ENCODE results near the gene KRTAP15-1. TPM values are rescaled to one million over a fixed set of nuclear protein-coding genes. Genes with fewer than 3 reads are reported as not detected.
A peak's percentile ranks its signal among the peaks of the same experiment; 100 is the strongest.

Gene KRTAP15-1, protein sequence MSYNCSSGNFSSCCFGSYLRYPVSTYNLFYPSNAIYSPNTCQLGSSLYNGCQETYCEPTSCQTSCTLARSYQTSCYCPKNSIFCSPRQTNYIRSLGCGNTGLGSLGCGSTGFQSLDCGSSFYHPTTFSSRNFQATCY
- not detected for polyA plus RNA-seq (2013, experiment 1 of 4)
- polyA plus RNA-seq (2013, experiment 2 of 4) = not detected
- polyA plus RNA-seq (2013, experiment 3 of 4) = not detected
- not detected for polyA plus RNA-seq (2013, experiment 4 of 4)

DNA sequence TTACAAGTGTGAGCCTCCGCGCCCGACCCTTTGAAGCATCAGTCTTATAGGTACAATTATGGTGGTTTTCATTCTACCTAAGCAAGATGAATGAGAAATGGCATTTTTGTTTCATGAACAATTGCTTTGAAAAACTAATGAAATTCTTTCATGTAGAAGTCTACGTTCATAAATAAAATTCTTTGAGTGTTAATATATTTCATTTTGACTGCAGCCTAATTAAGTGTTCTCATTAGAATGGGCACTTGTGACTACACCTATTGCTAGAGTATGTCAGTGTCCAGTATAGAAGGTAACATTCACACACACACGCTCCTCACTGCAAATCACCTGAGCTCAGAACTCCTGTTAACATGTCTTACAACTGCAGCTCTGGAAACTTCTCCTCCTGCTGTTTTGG lies at the start of gene KRTAP15-1:
Gene KRTAP15-1 (plus strand): TSS at position 301 of the 400 bp plus-strand sequence. CDS start 53 bp downstream, at position 354.
- 91 to 95% methylated on average over 5 of the region's 5 CpGs for WGBS, 2 experiments
- no peaks in the 10 kb centered on the region for H3K36me3 ChIP-seq (ENCODE audit: control insufficient read depth, insufficient read depth, low read length)
- H3K27ac ChIP-seq (ENCODE audit: insufficient read depth, low read depth, low read length, poor library complexity, severe bottlenecking) = no peak within 1 kb of the TSS
- no peaks in the 10 kb centered on the region for H3K4me1 ChIP-seq (ENCODE audit: control insufficient read depth, insufficient read depth, low read length)
- no peak within 1 kb of the TSS for H3K4me3 ChIP-seq (ENCODE audit: insufficient read depth, low read depth, low read length)
- no peaks in the 10 kb centered on the region for H3K9me3 ChIP-seq (ENCODE audit: control insufficient read depth, low read length)
- no peaks in the 10 kb centered on the region for H3K27me3 ChIP-seq (ENCODE audit: control insufficient read depth, insufficient read depth, low read length, poor library complexity, severe bottlenecking)

DNA sequence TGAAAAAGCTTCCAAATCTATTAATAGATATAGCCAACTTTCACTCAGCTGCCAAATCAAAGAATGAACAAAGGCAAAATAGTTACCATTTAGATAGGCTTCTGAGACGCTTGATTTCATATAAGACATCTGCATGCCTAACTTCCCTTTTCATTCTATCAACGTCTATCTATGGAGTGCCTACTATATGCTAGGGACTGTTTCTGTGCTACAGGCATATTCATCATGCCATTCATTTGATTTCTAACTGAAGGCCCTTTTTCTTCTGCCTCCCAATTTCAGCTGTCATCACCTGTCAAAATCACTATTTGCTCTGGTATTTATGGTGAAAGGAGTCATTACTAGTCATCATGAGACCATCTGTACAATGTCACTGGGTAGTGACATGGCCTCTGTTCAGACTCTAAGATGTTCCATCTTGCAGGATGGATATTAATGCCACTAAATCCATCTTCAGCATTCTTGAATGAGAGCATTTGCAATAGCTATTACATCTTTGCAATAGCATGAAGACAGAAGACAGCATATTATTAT lies 48.5 kb upstream of the KRTAP15-1 start:
- Histone ChIP-seq H3K27me3 (ENCODE audit: control insufficient read depth, insufficient read depth, low read length, poor library complexity, severe bottlenecking) (no peaks in the 10 kb centered on the region), H3K9me3 (ENCODE audit: control insufficient read depth, low read length) (no peaks in the 10 kb centered on the region), H3K4me1 (ENCODE audit: control insufficient read depth, insufficient read depth, low read length) (no peaks in the 10 kb centered on the region), H3K4me3 (ENCODE audit: insufficient read depth, low read depth, low read length) (no peak overlapping the region), H3K36me3 (ENCODE audit: control insufficient read depth, insufficient read depth, low read length) (no peaks in the 10 kb centered on the region), H3K27ac (ENCODE audit: insufficient read depth, low read depth, low read length, poor library complexity, severe bottlenecking) (no peak overlapping the region)
- whole genome bisulfite sequencing, 2 experiments = 86 to 93% methylated on average over 2 of the region's 2 CpGs

DNA sequence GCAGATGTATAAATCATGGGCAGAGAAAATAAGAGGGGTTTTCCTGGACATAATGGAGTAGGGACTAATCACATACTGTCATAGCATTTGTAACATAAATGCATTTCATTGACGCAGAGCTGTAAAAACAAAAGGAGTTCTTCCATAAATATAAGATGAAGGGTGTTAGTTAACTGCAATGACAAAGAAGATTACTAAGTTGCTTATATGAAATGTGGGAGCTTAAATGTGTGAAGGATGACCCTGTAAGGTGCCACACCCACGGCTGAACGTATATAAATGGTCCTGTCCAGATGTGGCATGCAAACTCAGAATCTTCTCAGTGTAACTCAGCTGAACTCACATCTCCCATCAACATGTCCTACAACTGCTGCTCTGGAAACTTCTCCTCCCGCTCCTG lies 44.3 kb upstream of the KRTAP15-1 start, which contains the start of gene KRTAP13-1:
Gene KRTAP13-1 (plus strand): TSS at position 301 of the 400 bp plus-strand sequence. CDS start 56 bp downstream, at position 357.
- Histone ChIP-seq H3K27ac (ENCODE audit: insufficient read depth, low read depth, low read length, poor library complexity, severe bottlenecking) (no peak within 1 kb of the TSS), H3K4me1 (ENCODE audit: control insufficient read depth, insufficient read depth, low read length) (no peaks in the 10 kb centered on the region), H3K36me3 (ENCODE audit: control insufficient read depth, insufficient read depth, low read length) (no peaks in the 10 kb centered on the region), H3K9me3 (ENCODE audit: control insufficient read depth, low read length) (no peaks in the 10 kb centered on the region), H3K27me3 (ENCODE audit: control insufficient read depth, insufficient read depth, low read length, poor library complexity, severe bottlenecking) (no peaks in the 10 kb centered on the region), H3K4me3 (ENCODE audit: insufficient read depth, low read depth, low read length) (no peak within 1 kb of the TSS)
- WGBS, 2 experiments = 91 to 94% methylated on average over 4 of the region's 4 CpGs

DNA sequence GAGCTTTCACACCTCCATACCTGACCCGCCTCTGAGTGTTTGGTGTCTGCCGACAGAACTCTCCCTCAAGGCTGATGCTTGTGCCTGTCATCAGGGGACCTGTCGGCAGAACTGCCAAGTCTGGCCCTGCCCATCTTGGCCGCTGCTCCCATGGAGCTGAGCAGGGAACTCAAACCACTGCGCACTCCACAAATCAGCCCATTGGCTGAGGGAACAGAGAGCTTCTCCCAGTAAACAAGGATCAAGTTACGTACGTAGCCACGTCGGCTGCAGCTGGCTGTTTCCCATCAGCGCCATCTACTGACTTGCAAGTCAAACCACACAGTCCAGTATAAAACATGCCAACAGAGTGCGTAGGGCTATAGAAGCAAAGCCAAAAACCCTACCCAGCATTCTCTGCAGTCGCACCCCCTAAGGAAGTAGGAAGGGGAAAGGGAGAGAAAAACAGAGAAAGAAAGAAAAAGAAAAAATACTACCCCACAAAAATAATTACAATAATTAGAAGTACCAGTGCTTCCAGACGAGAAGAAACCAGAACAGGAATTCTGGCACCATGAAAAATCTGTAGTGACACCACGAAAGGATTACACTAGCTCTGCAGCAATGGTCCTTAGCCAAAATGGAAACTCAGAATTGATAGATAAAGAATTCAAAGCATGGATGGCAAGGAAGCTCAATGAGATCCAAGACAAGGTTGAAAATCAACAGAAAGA lies 31.1 kb upstream of the KRTAP15-1 start:
- H3K4me3 ChIP-seq (ENCODE audit: insufficient read depth, low read depth, low read length) = no peak overlapping the region
- no peaks in the 10 kb centered on the region for H3K4me1 ChIP-seq (ENCODE audit: control insufficient read depth, insufficient read depth, low read length)
- no peaks in the 10 kb centered on the region for H3K36me3 ChIP-seq (ENCODE audit: control insufficient read depth, insufficient read depth, low read length)
- H3K9me3 ChIP-seq (ENCODE audit: control insufficient read depth, low read length) = no peaks in the 10 kb centered on the region
- H3K27me3 ChIP-seq (ENCODE audit: control insufficient read depth, insufficient read depth, low read length, poor library complexity, severe bottlenecking) = no peaks in the 10 kb centered on the region
- WGBS, 2 experiments = 34 to 36% methylated on average over 12 to 13 of the region's 14 CpGs
- H3K27ac ChIP-seq (ENCODE audit: insufficient read depth, low read depth, low read length, poor library complexity, severe bottlenecking) = no peak overlapping the region

DNA sequence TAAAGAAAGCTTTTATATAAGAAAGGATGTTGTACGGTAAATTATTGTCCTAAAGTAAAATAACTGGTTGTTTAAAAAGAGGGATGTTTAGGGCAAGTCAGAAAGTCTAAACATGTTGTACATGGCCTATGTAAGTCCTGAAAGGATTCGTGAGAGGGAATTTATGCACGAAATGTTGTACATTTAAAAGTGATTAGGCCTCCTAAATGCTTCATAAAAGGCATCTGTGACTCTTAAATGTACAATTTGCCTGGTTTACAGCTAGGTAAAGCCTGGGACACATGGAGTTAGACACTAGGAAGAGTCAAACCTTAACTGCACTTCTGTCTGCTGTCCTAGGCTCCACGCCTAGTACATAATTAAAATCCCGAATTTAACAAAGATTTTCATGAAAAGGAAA lies 24.1 kb upstream of the KRTAP15-1 start:
- H3K36me3 ChIP-seq (ENCODE audit: control insufficient read depth, insufficient read depth, low read length) = no peaks in the 10 kb centered on the region
- no peak overlapping the region for H3K4me3 ChIP-seq (ENCODE audit: insufficient read depth, low read depth, low read length)
- peaks cover 5% of the 10 kb centered on the region for H3K9me3 ChIP-seq (ENCODE audit: control insufficient read depth, low read length)
- H3K27ac ChIP-seq (ENCODE audit: insufficient read depth, low read depth, low read length, poor library complexity, severe bottlenecking) = no peak overlapping the region
- no peaks in the 10 kb centered on the region for H3K27me3 ChIP-seq (ENCODE audit: control insufficient read depth, insufficient read depth, low read length, poor library complexity, severe bottlenecking)
- no peaks in the 10 kb centered on the region for H3K4me1 ChIP-seq (ENCODE audit: control insufficient read depth, insufficient read depth, low read length)
- WGBS, 2 experiments = 86 to 94% methylated on average over 5 of the region's 5 CpGs

DNA sequence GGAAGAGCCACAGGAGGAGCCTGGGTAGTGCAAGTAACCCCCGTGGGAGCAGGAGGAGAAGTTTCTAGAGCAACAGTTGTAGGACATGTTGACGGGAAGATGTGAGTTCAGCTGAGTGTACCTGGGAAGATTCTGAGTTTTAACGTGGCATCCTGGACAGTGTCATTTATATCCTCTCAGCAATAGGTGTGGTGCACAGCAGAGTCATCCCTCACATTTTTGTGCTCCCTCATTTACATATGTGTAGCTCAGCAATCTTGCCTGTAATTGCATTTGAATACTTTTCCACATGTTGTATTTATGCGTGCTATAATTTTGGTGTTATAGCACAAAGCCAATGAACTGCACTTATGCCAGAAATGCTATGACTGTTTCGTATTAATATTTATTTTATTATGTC lies 14.2 kb upstream of the KRTAP15-1 start, which contains the start of gene KRTAP13-3:
Gene KRTAP13-3 (minus strand): TSS at position 101 of the 400 bp plus-strand sequence. CDS start 14 bp downstream, at position 87.
- peak within 1 kb of the TSS; percentile 27 for H3K27ac ChIP-seq (ENCODE audit: insufficient read depth, low read depth, low read length, poor library complexity, severe bottlenecking)

DNA sequence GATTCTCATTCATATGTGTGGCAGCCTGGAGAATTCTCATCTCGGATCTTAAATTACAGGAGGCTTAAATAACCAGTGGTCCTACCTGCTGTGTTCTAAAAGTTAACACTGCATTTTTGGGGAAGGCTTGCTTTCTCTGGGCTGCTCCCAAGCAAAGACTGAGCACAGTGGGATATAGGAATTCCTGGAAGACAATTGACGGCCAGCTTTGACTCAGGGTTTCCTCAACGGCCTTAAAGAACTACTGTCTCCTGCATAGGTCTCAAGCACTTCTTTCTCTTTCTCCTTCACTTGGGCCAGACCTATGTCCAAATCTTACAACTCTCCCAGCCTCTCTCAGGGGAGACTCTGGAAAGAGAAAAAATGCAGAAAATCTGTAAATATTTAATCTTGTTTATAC lies 13.3 kb upstream of the KRTAP15-1 start:
- H3K9me3 ChIP-seq (ENCODE audit: control insufficient read depth, low read length) = no peaks in the 10 kb centered on the region
- no peaks in the 10 kb centered on the region for H3K4me1 ChIP-seq (ENCODE audit: control insufficient read depth, insufficient read depth, low read length)
- H3K27me3 ChIP-seq (ENCODE audit: control insufficient read depth, insufficient read depth, low read length, poor library complexity, severe bottlenecking) = no peaks in the 10 kb centered on the region
- peak overlapping the region; percentile 27 for H3K27ac ChIP-seq (ENCODE audit: insufficient read depth, low read depth, low read length, poor library complexity, severe bottlenecking)
- WGBS, 2 experiments = 0 to 4% methylated on average over 3 of the region's 3 CpGs
- no peak overlapping the region for H3K4me3 ChIP-seq (ENCODE audit: insufficient read depth, low read depth, low read length)
- H3K36me3 ChIP-seq (ENCODE audit: control insufficient read depth, insufficient read depth, low read length) = no peaks in the 10 kb centered on the region

More for the DNA sequence above, 14.2 kb upstream of the KRTAP15-1 start, which contains the start of gene KRTAP13-3:
- Histone ChIP-seq H3K9me3 (ENCODE audit: control insufficient read depth, low read length) (no peaks in the 10 kb centered on the region), H3K27me3 (ENCODE audit: control insufficient read depth, insufficient read depth, low read length, poor library complexity, severe bottlenecking) (no peaks in the 10 kb centered on the region), H3K4me1 (ENCODE audit: control insufficient read depth, insufficient read depth, low read length) (no peaks in the 10 kb centered on the region), H3K4me3 (ENCODE audit: insufficient read depth, low read depth, low read length) (no peak within 1 kb of the TSS), H3K36me3 (ENCODE audit: control insufficient read depth, insufficient read depth, low read length) (no peaks in the 10 kb centered on the region)
- WGBS, 2 experiments = 81 to 92% methylated on average over 3 to 4 of the region's 5 CpGs

DNA sequence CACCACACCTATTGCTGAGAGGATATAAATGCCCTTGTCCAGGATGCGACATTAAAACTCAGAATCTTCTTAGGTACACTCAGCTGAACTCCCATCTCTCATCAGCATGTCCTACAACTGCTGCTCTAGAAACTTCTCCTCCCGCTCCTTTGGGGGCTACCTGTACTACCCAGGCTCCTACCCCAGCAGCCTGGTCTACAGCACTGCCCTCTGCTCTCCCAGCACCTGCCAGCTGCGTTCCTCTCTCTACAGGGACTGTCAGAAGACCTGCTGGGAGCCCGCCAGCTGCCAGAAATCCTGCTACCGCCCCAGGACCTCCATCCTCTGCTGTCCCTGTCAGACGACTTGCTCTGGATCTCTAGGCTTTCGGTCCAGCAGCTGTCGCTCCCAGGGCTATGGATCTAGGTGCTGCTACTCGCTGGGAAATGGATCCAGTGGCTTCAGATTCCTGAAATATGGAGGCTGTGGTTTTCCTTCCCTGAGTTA lies 9.9 kb upstream of the KRTAP15-1 start, which contains the start of gene KRTAP13-4:
Gene KRTAP13-4 (plus strand): TSS at position 51 of the 486 bp plus-strand sequence. CDS start 56 bp downstream, at position 107.
- WGBS, 2 experiments = 89 to 91% methylated on average over 9 of the region's 9 CpGs
- Histone ChIP-seq H3K36me3 (ENCODE audit: control insufficient read depth, insufficient read depth, low read length) (no peaks in the 10 kb centered on the region), H3K4me3 (ENCODE audit: insufficient read depth, low read depth, low read length) (no peak within 1 kb of the TSS), H3K27ac (ENCODE audit: insufficient read depth, low read depth, low read length, poor library complexity, severe bottlenecking) (no peak within 1 kb of the TSS), H3K9me3 (ENCODE audit: control insufficient read depth, low read length) (no peaks in the 10 kb centered on the region), H3K27me3 (ENCODE audit: control insufficient read depth, insufficient read depth, low read length, poor library complexity, severe bottlenecking) (no peaks in the 10 kb centered on the region), H3K4me1 (ENCODE audit: control insufficient read depth, insufficient read depth, low read length) (no peaks in the 10 kb centered on the region)

DNA sequence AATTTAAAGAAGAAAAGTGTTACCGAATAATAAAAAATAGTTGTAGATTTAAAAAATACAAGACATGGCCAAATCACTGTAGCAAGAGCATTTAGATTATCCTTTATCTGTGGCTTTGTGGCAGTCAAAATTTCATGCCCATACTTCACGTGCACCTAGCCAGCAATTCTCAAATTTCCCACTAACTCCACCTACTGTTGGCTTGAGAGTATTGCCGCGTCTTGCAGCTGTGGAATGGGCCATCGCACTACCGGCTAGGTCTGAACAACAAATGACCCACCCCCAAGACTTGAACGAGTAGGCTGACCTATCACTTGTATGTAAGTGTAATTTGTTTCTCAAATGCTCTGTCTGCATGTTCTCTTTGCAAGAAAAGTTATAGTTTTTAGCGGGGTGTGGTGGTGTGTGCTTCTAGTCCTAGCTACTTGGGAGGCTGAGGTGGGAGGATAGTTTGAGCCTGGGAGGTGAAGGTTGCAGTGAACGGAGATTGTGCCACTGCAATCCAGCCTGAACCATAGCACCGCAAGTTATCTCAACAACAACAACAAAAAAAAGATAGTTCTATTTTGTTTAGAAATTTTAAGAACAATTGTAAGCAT lies 5.9 kb upstream of the KRTAP15-1 start:
- no peak overlapping the region for H3K27ac ChIP-seq (ENCODE audit: insufficient read depth, low read depth, low read length, poor library complexity, severe bottlenecking)
- no peaks in the 10 kb centered on the region for H3K9me3 ChIP-seq (ENCODE audit: control insufficient read depth, low read length)
- H3K27me3 ChIP-seq (ENCODE audit: control insufficient read depth, insufficient read depth, low read length, poor library complexity, severe bottlenecking) = no peaks in the 10 kb centered on the region
- WGBS, 2 experiments = 44 to 50% methylated on average over 9 of the region's 10 CpGs
- H3K4me3 ChIP-seq (ENCODE audit: insufficient read depth, low read depth, low read length) = no peak overlapping the region
- no peaks in the 10 kb centered on the region for H3K4me1 ChIP-seq (ENCODE audit: control insufficient read depth, insufficient read depth, low read length)
- H3K36me3 ChIP-seq (ENCODE audit: control insufficient read depth, insufficient read depth, low read length) = no peaks in the 10 kb centered on the region

Measured in ectodermal cell (in vitro differentiated cells).